Measurements from ENCODE around the gene GREB1L.
"Not testable (repeated sequence)": the region's sequence is repeated elsewhere in the genome, so short reads cannot be mapped to it uniquely, and the experiment has no call there.

The GREB1L gene

GRCh38 chr18:21264651-21265050 lies 22.6 kb downstream of the GREB1L start:
- peak; percentile 39 for DNase-seq (ENCODE audit: low spot score)

- DNase-seq (ENCODE audit: low spot score), result no peak
Observed at GRCh38 chr18:21265971-21266673, 24.1 kb downstream of the GREB1L start.

GRCh38 chr18:21267400-21267799 lies 25.4 kb downstream of the GREB1L start:
- DNase-seq (ENCODE audit: low spot score), result no peak

- DNase-seq (ENCODE audit: low spot score), result no peak
Observed at GRCh38 chr18:21269349-21269748, 27.3 kb downstream of the GREB1L start.

GRCh38 chr18:21270453-21270852 lies 28.4 kb downstream of the GREB1L start:
- no peak for DNase-seq (ENCODE audit: low spot score)

GRCh38 chr18:21272016-21272579 lies 30.1 kb downstream of the GREB1L start:
- no peak for DNase-seq (ENCODE audit: low spot score)

GRCh38 chr18:21273568-21273967 lies 31.5 kb downstream of the GREB1L start:
- no peak for DNase-seq (ENCODE audit: low spot score)

- no peak for DNase-seq (ENCODE audit: low spot score)
Observed at GRCh38 chr18:21275645-21276044, 33.6 kb downstream of the GREB1L start.

GRCh38 chr18:21277578-21277977 lies 35.5 kb downstream of the GREB1L start:
- DNase-seq (ENCODE audit: low spot score), result no peak

GRCh38 chr18:21278218-21278617 lies 36.2 kb downstream of the GREB1L start:
- not testable (repeated sequence) for DNase-seq (ENCODE audit: low spot score)

- DNase-seq (ENCODE audit: low spot score), result no peak
Observed at GRCh38 chr18:21281603-21282002, 39.6 kb downstream of the GREB1L start.

GRCh38 chr18:21284540-21284939 lies 42.5 kb downstream of the GREB1L start:
- no peak for DNase-seq (ENCODE audit: low spot score)

- DNase-seq (ENCODE audit: low spot score), result no peak
Observed at GRCh38 chr18:21289827-21290226, 47.8 kb downstream of the GREB1L start.

- DNase-seq (ENCODE audit: low spot score), result no peak
Observed at GRCh38 chr18:21291106-21291505, 49.1 kb downstream of the GREB1L start.

- no peak for DNase-seq (ENCODE audit: low spot score)
Observed at GRCh38 chr18:21293479-21293878, 51.4 kb downstream of the GREB1L start.

- no peak for DNase-seq (ENCODE audit: low spot score)
Observed at GRCh38 chr18:21295101-21295500, 53.1 kb downstream of the GREB1L start.

GRCh38 chr18:21296045-21296444 lies 54.0 kb downstream of the GREB1L start:
- DNase-seq (ENCODE audit: low spot score), result no peak

- DNase-seq (ENCODE audit: low spot score), result no peak
Observed at GRCh38 chr18:21298351-21298750, 56.3 kb downstream of the GREB1L start.

- DNase-seq (ENCODE audit: low spot score), result no peak
Observed at GRCh38 chr18:21300035-21300907, 58.2 kb downstream of the GREB1L start.

GRCh38 chr18:21300908-21301200 lies 58.8 kb downstream of the GREB1L start:
- DNase-seq (ENCODE audit: low spot score), result no peak

- no peak for DNase-seq (ENCODE audit: low spot score)
Observed at GRCh38 chr18:21303445-21303844, 61.4 kb downstream of the GREB1L start.

GRCh38 chr18:21303895-21304294 lies 61.9 kb downstream of the GREB1L start:
- no peak for DNase-seq (ENCODE audit: low spot score)

- no peak for DNase-seq (ENCODE audit: low spot score)
Observed at GRCh38 chr18:21305621-21306020, 63.6 kb downstream of the GREB1L start.
